Activated gamma-delta T cell treated with Interleukin-2 at 50 U/mL for 16 hours (primary cell): ENCODE results near the gene SMARCC2.
A peak's percentile ranks its signal among the peaks of the same experiment; 100 is the strongest.
"Not testable (repeated sequence)": the region's sequence is repeated elsewhere in the genome, so short reads cannot be mapped to it uniquely, and the experiment has no call there.

Source experiments
- DNase-seq: peaks from one replicate; pipeline ENCODE4 v3.0.0-alpha.2; 2020

SMARCC2 gene

GRCh38 chr12:56118688-56119357 lies 70.5 kb downstream of the SMARCC2 start:
- no peak for DNase-seq

DNA sequence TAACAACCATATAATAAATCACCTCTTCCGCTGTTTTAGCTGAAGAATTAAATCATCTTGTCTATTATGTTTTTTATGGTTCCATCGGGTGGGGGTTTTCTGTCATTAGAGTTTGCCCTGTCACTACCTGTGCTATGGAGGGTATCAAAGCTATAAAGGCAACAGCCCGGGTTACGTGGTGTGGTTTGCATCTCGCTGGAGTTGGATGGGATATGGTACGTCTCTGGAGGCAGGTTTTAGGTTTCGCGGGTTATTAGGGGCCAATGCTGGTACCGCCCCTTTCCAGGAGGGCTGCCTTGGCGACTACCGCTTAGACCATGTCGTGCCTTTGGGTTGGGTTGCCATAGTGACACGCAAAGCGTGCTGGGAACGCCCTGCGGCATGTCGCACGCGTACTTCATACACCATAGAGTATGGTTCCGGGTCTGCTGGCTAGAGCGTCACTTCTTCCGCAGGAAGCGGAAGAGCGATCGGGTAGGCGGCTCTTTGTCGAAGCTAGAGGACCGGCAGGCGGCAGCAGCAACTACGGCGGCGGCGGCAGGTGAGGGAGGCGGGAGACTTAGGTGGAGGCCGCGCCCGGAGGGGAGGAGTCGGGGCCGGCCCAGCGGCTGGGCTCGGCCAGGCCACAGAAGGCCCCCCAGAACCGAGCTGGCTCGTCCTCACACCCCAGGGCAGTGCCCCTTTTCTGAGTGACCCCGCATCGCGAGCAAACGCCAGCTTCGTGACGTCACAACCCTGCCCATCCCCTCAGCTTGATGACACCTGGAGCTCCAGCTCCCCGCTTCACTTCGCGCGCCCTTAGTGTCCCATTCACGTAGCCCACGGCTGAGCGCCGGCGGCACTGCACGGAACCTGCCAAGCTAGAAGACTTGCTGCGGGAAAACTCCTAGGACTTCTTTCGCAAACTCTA lies 71.2 kb downstream of the SMARCC2 start, which contains the start of gene ZC3H10:
Gene ZC3H10 (plus strand): TSS at position 489 of the 910 bp plus-strand sequence. CDS start 2,297 bp downstream, outside the sequence.
- peak; percentile 96 for DNase-seq

GRCh38 chr12:56117082-56117706 lies 72.1 kb downstream of the SMARCC2 start:
- not testable (repeated sequence) for DNase-seq

GRCh38 chr12:56116267-56117081 lies 72.8 kb downstream of the SMARCC2 start, which contains the start of gene RPL41:
TSS of gene RPL41 (plus strand) at chr12:56116633.
- peak; percentile 95 for DNase-seq

DNA sequence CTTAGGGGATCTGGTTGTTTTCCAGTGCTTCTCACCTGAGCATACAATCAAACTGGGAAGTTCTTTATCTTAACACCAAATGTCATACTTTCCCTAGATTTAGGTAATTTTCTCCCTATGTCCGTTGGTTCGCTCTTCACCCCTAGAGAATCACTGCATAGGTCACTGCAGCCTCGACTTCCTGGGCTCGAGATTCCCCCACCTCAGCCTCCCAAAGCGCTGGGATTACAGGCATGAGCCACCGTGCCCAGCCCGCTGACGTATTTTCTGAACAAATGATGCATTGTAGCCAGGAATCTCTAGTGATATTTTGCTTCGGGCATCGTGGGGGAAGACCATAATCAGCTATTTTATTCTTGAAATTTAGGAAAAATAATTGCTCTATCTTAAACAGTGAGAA lies 74.0 kb downstream of the SMARCC2 start:
- DNase-seq = no peak

- no peak for DNase-seq
These were observed 75.2 kb downstream of the SMARCC2 start for GRCh38 chr12:56114084-56114483.
